Liver (tissue), 9 donors: Measurements from ENCODE around the gene IFIT3. TPM values are rescaled to one million over a fixed set of nuclear protein-coding genes. Genes with fewer than 3 reads are reported as not detected.

Source experiments
- DNase-seq: peaks from one replicate; pipeline ENCODE4 v3.0.0-alpha.2; 2017; ENCODE audit warnings: low spot score
- H3K27ac ChIP-seq, 2 donors: one replicate each; pipeline ENCODE4 v1.7.0; 2013; ENCODE audit warnings: inconsistent platforms in 2 of 2, low read length in 2 of 2, control low read depth in 1 of 2, low read depth in 1 of 2, mild to moderate bottlenecking in 1 of 2
- H3K27me3 ChIP-seq, 4 donors: one replicate each; pipeline versions ENCODE4 v1.6.1 to v1.7.0; 2013; ENCODE audit warnings: low read length in 3 of 4, inconsistent platforms in 1 of 4, mild to moderate bottlenecking in 1 of 4, moderate library complexity in 1 of 4; ENCODE audit not compliant: control insufficient read depth in 4 of 4, insufficient read depth in 4 of 4
- H3K36me3 ChIP-seq, 4 donors: one replicate each; pipeline versions ENCODE4 v1.6.1 to v1.7.0; 2013; ENCODE audit warnings: low read length in 3 of 4, mild to moderate bottlenecking in 3 of 4, low read depth in 1 of 4, moderate library complexity in 1 of 4; ENCODE audit not compliant: control insufficient read depth in 4 of 4, insufficient read depth in 3 of 4
- H3K4me1 ChIP-seq, 4 donors: one replicate each; pipeline versions ENCODE4 v1.6.1 to v1.7.0; 2013; ENCODE audit warnings: low read length in 3 of 4, mild to moderate bottlenecking in 3 of 4, moderate library complexity in 1 of 4; ENCODE audit not compliant: control insufficient read depth in 4 of 4, insufficient read depth in 4 of 4
- H3K4me3 ChIP-seq, 3 donors: one replicate each; pipeline versions ENCODE4 v1.6.1 to v1.7.0; 2013; ENCODE audit warnings: low read length in 3 of 3, control low read depth in 1 of 3, low read depth in 1 of 3, mild to moderate bottlenecking in 1 of 3
- H3K9ac ChIP-seq, 2 donors: one replicate each; pipeline ENCODE4 v1.7.0; 2013; ENCODE audit warnings: low read length in 2 of 2, mild to moderate bottlenecking in 2 of 2, moderate library complexity in 2 of 2, control low read depth in 1 of 2, low read depth in 1 of 2
- H3K9me3 ChIP-seq, 4 donors: one replicate each; pipeline versions ENCODE4 v1.6.1 to v1.7.0; 2013; ENCODE audit warnings: low read length in 3 of 4; ENCODE audit not compliant: control insufficient read depth in 4 of 4
- EGR1 ChIP-seq, 2 donors: IDR thresholded peaks; 2 replicates each; pipeline ENCODE4 v1.6.1; 2016 to 2018; ENCODE audit warnings: antibody characterized with exemption in 2 of 2, low read depth in 2 of 2
- FOXA1 ChIP-seq: IDR thresholded peaks from 2 replicates; pipeline ENCODE4 v1.6.1; 2016; ENCODE audit warnings: antibody characterized with exemption
- FOXA2 ChIP-seq: IDR thresholded peaks from 2 replicates; pipeline ENCODE4 v1.6.1; 2016; ENCODE audit warnings: antibody characterized with exemption
- GABPA ChIP-seq, 2 donors: IDR thresholded peaks in 1 of 2; conservative IDR thresholded peaks in 1 of 2; 2 replicates each; pipeline ENCODE4 v1.6.1; 2016; ENCODE audit warnings: antibody characterized with exemption in 2 of 2, mild to moderate bottlenecking in 1 of 2, moderate library complexity in 1 of 2
- HNF4A ChIP-seq, 2 donors: conservative IDR thresholded peaks; 2 replicates each; pipeline ENCODE4 v1.6.1; 2016; ENCODE audit warnings: antibody characterized with exemption in 2 of 2, mild to moderate bottlenecking in 2 of 2
- HNF4G ChIP-seq: IDR thresholded peaks from 2 replicates; pipeline ENCODE4 v1.6.1; 2016; ENCODE audit warnings: antibody characterized with exemption
- JUND ChIP-seq, 2 donors: IDR thresholded peaks; 2 replicates each; pipeline ENCODE4 v1.6.1; 2016; ENCODE audit warnings: antibody characterized with exemption in 2 of 2
- NR2F2 ChIP-seq: IDR thresholded peaks from 2 replicates; pipeline ENCODE4 v1.6.1; 2016; ENCODE audit warnings: antibody characterized with exemption
- RAD21 ChIP-seq, 2 donors: IDR thresholded peaks; 2 replicates each; pipeline ENCODE4 v1.6.1; 2016; ENCODE audit warnings: antibody characterized with exemption in 2 of 2, mild to moderate bottlenecking in 2 of 2
- RXRA ChIP-seq, 2 donors: IDR thresholded peaks; 2 replicates each; pipeline ENCODE4 v1.6.1; 2017 to 2018; ENCODE audit warnings: antibody characterized with exemption in 2 of 2, mild to moderate bottlenecking in 1 of 2
- SP1 ChIP-seq: IDR thresholded peaks from 2 replicates; pipeline ENCODE4 v1.6.1; 2018; ENCODE audit warnings: antibody characterized with exemption, mild to moderate bottlenecking
- TAF1 ChIP-seq: conservative IDR thresholded peaks from 2 replicates; pipeline ENCODE4 v1.6.1; 2016; ENCODE audit warnings: antibody characterized with exemption, mild to moderate bottlenecking
- YY1 ChIP-seq: IDR thresholded peaks from 2 replicates; pipeline ENCODE4 v1.6.1; 2016; ENCODE audit warnings: antibody characterized with exemption, mild to moderate bottlenecking
- WGBS: extraction: QIAGEN DNeasy Blood & Tissue Kit; methylation state at CpG from one replicate; pipeline ENCODE4 v1.1.7; 2013; 5-methylcytosine and 5-hydroxymethylcytosine counted together
- polyA plus RNA-seq, 2 donors: library from polyadenylated mRNA; stranded (reverse) in 1 of 2; unstranded in 1 of 2; fragments of 200-250 nt in 1 of 2; fragments of >200 nt in 1 of 2; fragmentation: Nextera tagmentation in 1 of 2; extraction: Ambion mirVana in 1 of 2; gene quantifications; one replicate each; pipeline versions ENCODE4 v1.2.1 to v1.2.3, GENCODE V29; 2013 to 2015
- total RNA-seq, 2 donors: library from RNA; depleted of rRNA; stranded (reverse); fragments of >200 nt; gene quantifications; one replicate each; pipeline ENCODE4 v1.2.3, GENCODE V29; 2014
- TF ChIP-seq, protein P1 (sequence below): fragments of 150-350 bp; IDR thresholded peaks from 2 replicates; pipeline ENCODE4 v1.5.1; 2017; ENCODE audit warnings: improper control_type of control experiment, low read depth, low read length; ENCODE audit not compliant: missing input control
- TF ChIP-seq, protein P2 (sequence below): IDR thresholded peaks from 2 replicates; pipeline ENCODE4 v1.6.1; 2016; ENCODE audit warnings: antibody characterized with exemption
- TF ChIP-seq, protein P3 (sequence below): IDR thresholded peaks from 2 replicates; pipeline ENCODE4 v1.6.1; 2016; ENCODE audit warnings: antibody characterized with exemption, mild to moderate bottlenecking
- TF ChIP-seq, protein P4 (sequence below): IDR thresholded peaks from 2 replicates; pipeline ENCODE4 v1.6.1; 2016; ENCODE audit warnings: antibody characterized with exemption
- TF ChIP-seq, protein P5 (sequence below): IDR thresholded peaks from 2 replicates; pipeline ENCODE4 v1.6.1; 2016; ENCODE audit warnings: antibody characterized with exemption
- donor health status: healthy.
- donor health status: healthy.
- donor health status: healthy.
- donor health status: healthy.
- donor health status: healthy.

Gene IFIT3
- total and polyA plus RNA-seq, 4 donors: 9.2 to 11.2 (median 10.4) TPM

DNA sequence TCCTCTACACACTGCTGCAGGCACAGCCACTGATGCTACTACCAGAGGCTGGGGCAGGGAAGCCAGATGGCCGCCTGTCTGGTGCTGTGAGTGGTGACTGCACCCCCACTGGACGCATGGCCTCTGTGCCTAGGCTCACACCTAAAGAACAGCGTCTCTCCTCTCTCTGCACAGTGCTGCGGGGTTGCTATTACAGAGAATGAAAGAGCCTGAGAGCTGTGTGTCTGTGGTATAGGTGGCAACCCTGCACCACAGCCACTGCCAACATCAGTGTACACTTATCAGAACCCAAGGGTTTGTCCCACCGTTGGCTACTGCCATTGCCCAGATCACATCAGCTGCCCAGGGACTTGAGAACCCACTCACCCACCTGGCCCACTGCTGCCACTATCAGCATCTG lies 30.0 kb upstream of the IFIT3 start:
- H3K9me3 ChIP-seq: no peaks in the 10 kb centered on the region
- no peak for DNase-seq
- peaks cover 3 to 23% (median 16%) of the 10 kb centered on the region in 4 donors for H3K4me1 ChIP-seq
- H3K27me3 ChIP-seq: no peaks in the 10 kb centered on the region
- WGBS: 92% methylated on average over 5 of the region's 5 CpGs
- no peak overlapping the region for H3K27ac ChIP-seq
- no peak overlapping the region for H3K9ac ChIP-seq
- TF ChIP-seq RXRA (IDR thresholded peaks at IDR 0.05): no peak
- no peak for TF ChIP-seq TAF1
- TF ChIP-seq SP1: no peak
- TF ChIP-seq, protein P1, sequence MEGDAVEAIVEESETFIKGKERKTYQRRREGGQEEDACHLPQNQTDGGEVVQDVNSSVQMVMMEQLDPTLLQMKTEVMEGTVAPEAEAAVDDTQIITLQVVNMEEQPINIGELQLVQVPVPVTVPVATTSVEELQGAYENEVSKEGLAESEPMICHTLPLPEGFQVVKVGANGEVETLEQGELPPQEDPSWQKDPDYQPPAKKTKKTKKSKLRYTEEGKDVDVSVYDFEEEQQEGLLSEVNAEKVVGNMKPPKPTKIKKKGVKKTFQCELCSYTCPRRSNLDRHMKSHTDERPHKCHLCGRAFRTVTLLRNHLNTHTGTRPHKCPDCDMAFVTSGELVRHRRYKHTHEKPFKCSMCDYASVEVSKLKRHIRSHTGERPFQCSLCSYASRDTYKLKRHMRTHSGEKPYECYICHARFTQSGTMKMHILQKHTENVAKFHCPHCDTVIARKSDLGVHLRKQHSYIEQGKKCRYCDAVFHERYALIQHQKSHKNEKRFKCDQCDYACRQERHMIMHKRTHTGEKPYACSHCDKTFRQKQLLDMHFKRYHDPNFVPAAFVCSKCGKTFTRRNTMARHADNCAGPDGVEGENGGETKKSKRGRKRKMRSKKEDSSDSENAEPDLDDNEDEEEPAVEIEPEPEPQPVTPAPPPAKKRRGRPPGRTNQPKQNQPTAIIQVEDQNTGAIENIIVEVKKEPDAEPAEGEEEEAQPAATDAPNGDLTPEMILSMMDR: no peak
- TF ChIP-seq RAD21 (IDR thresholded peaks at IDR 0.05): no peak
- TF ChIP-seq, protein P2, sequence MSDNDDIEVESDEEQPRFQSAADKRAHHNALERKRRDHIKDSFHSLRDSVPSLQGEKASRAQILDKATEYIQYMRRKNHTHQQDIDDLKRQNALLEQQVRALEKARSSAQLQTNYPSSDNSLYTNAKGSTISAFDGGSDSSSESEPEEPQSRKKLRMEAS: no peak
- TF ChIP-seq HNF4G: no peak
- TF ChIP-seq EGR1 (IDR thresholded peaks at IDR 0.05; ENCODE audit: low read depth in 2 of 2): no peak
- no peak for TF ChIP-seq NR2F2
- TF ChIP-seq, protein P3, sequence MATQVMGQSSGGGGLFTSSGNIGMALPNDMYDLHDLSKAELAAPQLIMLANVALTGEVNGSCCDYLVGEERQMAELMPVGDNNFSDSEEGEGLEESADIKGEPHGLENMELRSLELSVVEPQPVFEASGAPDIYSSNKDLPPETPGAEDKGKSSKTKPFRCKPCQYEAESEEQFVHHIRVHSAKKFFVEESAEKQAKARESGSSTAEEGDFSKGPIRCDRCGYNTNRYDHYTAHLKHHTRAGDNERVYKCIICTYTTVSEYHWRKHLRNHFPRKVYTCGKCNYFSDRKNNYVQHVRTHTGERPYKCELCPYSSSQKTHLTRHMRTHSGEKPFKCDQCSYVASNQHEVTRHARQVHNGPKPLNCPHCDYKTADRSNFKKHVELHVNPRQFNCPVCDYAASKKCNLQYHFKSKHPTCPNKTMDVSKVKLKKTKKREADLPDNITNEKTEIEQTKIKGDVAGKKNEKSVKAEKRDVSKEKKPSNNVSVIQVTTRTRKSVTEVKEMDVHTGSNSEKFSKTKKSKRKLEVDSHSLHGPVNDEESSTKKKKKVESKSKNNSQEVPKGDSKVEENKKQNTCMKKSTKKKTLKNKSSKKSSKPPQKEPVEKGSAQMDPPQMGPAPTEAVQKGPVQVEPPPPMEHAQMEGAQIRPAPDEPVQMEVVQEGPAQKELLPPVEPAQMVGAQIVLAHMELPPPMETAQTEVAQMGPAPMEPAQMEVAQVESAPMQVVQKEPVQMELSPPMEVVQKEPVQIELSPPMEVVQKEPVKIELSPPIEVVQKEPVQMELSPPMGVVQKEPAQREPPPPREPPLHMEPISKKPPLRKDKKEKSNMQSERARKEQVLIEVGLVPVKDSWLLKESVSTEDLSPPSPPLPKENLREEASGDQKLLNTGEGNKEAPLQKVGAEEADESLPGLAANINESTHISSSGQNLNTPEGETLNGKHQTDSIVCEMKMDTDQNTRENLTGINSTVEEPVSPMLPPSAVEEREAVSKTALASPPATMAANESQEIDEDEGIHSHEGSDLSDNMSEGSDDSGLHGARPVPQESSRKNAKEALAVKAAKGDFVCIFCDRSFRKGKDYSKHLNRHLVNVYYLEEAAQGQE: no peak
- no peak for TF ChIP-seq HNF4A (conservative IDR thresholded peaks at IDR 0.05)
- TF ChIP-seq GABPA (IDR thresholded peaks at IDR 0.05 in 1 of 2, conservative IDR thresholded peaks at IDR 0.05 in 1 of 2): no peak
- TF ChIP-seq, protein P4, sequence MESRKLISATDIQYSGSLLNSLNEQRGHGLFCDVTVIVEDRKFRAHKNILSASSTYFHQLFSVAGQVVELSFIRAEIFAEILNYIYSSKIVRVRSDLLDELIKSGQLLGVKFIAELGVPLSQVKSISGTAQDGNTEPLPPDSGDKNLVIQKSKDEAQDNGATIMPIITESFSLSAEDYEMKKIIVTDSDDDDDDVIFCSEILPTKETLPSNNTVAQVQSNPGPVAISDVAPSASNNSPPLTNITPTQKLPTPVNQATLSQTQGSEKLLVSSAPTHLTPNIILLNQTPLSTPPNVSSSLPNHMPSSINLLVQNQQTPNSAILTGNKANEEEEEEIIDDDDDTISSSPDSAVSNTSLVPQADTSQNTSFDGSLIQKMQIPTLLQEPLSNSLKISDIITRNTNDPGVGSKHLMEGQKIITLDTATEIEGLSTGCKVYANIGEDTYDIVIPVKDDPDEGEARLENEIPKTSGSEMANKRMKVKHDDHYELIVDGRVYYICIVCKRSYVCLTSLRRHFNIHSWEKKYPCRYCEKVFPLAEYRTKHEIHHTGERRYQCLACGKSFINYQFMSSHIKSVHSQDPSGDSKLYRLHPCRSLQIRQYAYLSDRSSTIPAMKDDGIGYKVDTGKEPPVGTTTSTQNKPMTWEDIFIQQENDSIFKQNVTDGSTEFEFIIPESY: no peak
- TF ChIP-seq FOXA1: no peak
- no peak for TF ChIP-seq JUND (IDR thresholded peaks at IDR 0.05)
- no peak for TF ChIP-seq YY1
- TF ChIP-seq, protein P5, sequence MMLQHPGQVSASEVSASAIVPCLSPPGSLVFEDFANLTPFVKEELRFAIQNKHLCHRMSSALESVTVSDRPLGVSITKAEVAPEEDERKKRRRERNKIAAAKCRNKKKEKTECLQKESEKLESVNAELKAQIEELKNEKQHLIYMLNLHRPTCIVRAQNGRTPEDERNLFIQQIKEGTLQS: no peak
- no peak for TF ChIP-seq FOXA2
- H3K4me3 ChIP-seq: no peak overlapping the region
- no peaks in the 10 kb centered on the region for H3K36me3 ChIP-seq
